ENCODE data around the gene MED12L. TPM values are rescaled to one million over a fixed set of nuclear protein-coding genes. Genes with fewer than 3 reads are reported as not detected.

MED12L gene
- total RNA-seq, 1 experiment from 2014 or later = 6.4 TPM

- TF ChIP-seq, protein P1, sequence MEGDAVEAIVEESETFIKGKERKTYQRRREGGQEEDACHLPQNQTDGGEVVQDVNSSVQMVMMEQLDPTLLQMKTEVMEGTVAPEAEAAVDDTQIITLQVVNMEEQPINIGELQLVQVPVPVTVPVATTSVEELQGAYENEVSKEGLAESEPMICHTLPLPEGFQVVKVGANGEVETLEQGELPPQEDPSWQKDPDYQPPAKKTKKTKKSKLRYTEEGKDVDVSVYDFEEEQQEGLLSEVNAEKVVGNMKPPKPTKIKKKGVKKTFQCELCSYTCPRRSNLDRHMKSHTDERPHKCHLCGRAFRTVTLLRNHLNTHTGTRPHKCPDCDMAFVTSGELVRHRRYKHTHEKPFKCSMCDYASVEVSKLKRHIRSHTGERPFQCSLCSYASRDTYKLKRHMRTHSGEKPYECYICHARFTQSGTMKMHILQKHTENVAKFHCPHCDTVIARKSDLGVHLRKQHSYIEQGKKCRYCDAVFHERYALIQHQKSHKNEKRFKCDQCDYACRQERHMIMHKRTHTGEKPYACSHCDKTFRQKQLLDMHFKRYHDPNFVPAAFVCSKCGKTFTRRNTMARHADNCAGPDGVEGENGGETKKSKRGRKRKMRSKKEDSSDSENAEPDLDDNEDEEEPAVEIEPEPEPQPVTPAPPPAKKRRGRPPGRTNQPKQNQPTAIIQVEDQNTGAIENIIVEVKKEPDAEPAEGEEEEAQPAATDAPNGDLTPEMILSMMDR (IDR thresholded peaks at IDR 0.05 in 2 of 3, conservative IDR thresholded peaks at IDR 0.05 in 1 of 3; ENCODE audit: borderline replicate concordance in 1 of 3, insufficient read depth in 1 of 3, low read depth in 2 of 3, low read length in 2 of 3) = no peak
Measured at GRCh38 chr3:151135541-151136337, 50.3 kb downstream of the MED12L start (continued).

- Histone ChIP-seq H3K9me2 (ENCODE audit: insufficient read depth) (no peaks in the 10 kb centered on the region), H3K79me2 (ENCODE audit: insufficient read depth, low read length) (no peaks in the 10 kb centered on the region), H3K4me3 (replicated peaks in 1 of 2; ENCODE audit: low read depth in 1 of 2, low read length in 2 of 2) (no peak overlapping the region), H3K36me3 (ENCODE audit: control insufficient read depth in 1 of 2, insufficient read depth in 2 of 2, low read length in 2 of 2) (no peaks in the 10 kb centered on the region), H3K27ac (ENCODE audit: low read depth, low read length) (no peak overlapping the region), H3K4me1 (ENCODE audit: control insufficient read depth in 1 of 2, insufficient read depth in 2 of 2, low read length in 2 of 2) (peaks cover 6 to 11% of the 10 kb centered on the region in 2 experiments; a peak in 2 of 4 replicates), H3K27me3 (ENCODE audit: insufficient read depth, low read length) (no peaks in the 10 kb centered on the region), H2AFZ (ENCODE audit: low read depth, low read length, poor library complexity, severe bottlenecking) (no peak overlapping the region), H3K4me2 (ENCODE audit: low read length) (no peak overlapping the region), H4K20me1 (ENCODE audit: insufficient read depth) (no peaks in the 10 kb centered on the region), H3K9me3 (ENCODE audit: control insufficient read depth in 1 of 2, insufficient read depth in 1 of 2, low read depth in 1 of 2, low read length in 2 of 2) (no peaks in the 10 kb centered on the region), H3K9ac (ENCODE audit: low read length) (no peak overlapping the region)
- intact Hi-C loops (cut with micrococcal nuclease) = no loop called here
- BruUV-seq (replicated peaks) = no TSS peak
- ATAC-seq (no peak), DNase-seq (ENCODE audit: low read depth, low spot score) (no peak)
- CTCF ChIA-PET = interaction anchor here (1.2 to 2.1 kb wide), 4 partner anchors 9 to 278 kb away, joined by 3 to 8 read pairs (median 4); no protein-coding TSS in a partner anchor
- POLR2A ChIA-PET = interaction anchor here (0.6 kb wide), 1 partner anchor 439 kb away, joined by 8 read pairs; the partner anchor contains the start of gene ERICH6
- RAD21 ChIA-PET (ENCODE audit: low non-redundant PET in 1 of 2, low total read pairs in 2 of 2, uncharacterized antibody in 2 of 2, unreplicated experiment in 2 of 2) = interaction anchor here in 1 of 2 experiments (0.7 kb wide), 1 partner anchor 13 kb away, joined by 3 read pairs; no protein-coding TSS in a partner anchor
- TF ChIP-seq REST (IDR thresholded peaks at IDR 0.05; ENCODE audit: low read depth) = no peak
- TF ChIP-seq SIN3A (IDR thresholded peaks at IDR 0.05; ENCODE audit: low read depth) = no peak
- no peak for TF ChIP-seq JUND (IDR thresholded peaks at IDR 0.05)
- TF ChIP-seq EZH2phosphoT487 (IDR thresholded peaks at IDR 0.05; ENCODE audit: borderline replicate concordance) = no peak
- no peak for TF ChIP-seq YY1 (IDR thresholded peaks at IDR 0.05; ENCODE audit: extremely low read depth, insufficient replicate concordance, low read depth, low read length)
- no peak for TF ChIP-seq POLR2AphosphoS5 (IDR thresholded peaks at IDR 0.05; ENCODE audit: low read depth, low read length)
- no peak for TF ChIP-seq SP1 (IDR thresholded peaks at IDR 0.05; ENCODE audit: low read depth)
- TF ChIP-seq EZH2 (IDR thresholded peaks at IDR 0.05) = no peak
- no peak for TF ChIP-seq CEBPB (IDR thresholded peaks at IDR 0.05; ENCODE audit: low read depth)
- TF ChIP-seq FOSL1 (IDR thresholded peaks at IDR 0.05; ENCODE audit: low read depth) = no peak
- TF ChIP-seq SRF (IDR thresholded peaks at IDR 0.05; ENCODE audit: low read depth) = no peak
- no peak for TF ChIP-seq RAD21 (IDR thresholded peaks at IDR 0.05; ENCODE audit: low read depth)
- TF ChIP-seq, protein P1 (IDR thresholded peaks at IDR 0.05 in 2 of 3, conservative IDR thresholded peaks at IDR 0.05 in 1 of 3; ENCODE audit: borderline replicate concordance in 1 of 3, insufficient read depth in 1 of 3, low read depth in 2 of 3, low read length in 2 of 3) = no peak
- no peak for TF ChIP-seq EGR1 (IDR thresholded peaks at IDR 0.05; ENCODE audit: low read depth)
Measured at GRCh38 chr3:151142929-151143328, 57.5 kb downstream of the MED12L start.
